SK-N-MC (cell line): ENCODE data around the gene DNAJC11.
A peak's percentile ranks its signal among the peaks of the same experiment; 100 is the strongest.
"Not testable (repeated sequence)": the region's sequence is repeated elsewhere in the genome, so short reads cannot be mapped to it uniquely, and the experiment has no call there.

ENCODE experiments used
- DNase-seq: peaks from one replicate; pipeline ENCODE4 v3.0.0-alpha.2; 2011; ENCODE audit warnings: low read depth, low spot score
- H3K27ac ChIP-seq: fragments of 200-600 bp; sonication (generic); 2 replicates; pipeline ENCODE4 v1.5.1; 2016; ENCODE audit warnings: mixed run types
- H3K36me3 ChIP-seq: fragments of 200-600 bp; sonication (generic); 2 replicates; pipeline ENCODE4 v1.6.1; 2017; ENCODE audit warnings: antibody characterized with exemption, low read length, mixed read lengths; ENCODE audit not compliant: insufficient read depth
- H3K4me3 ChIP-seq: fragments of 200-600 bp; sonication (generic); 2 replicates; pipeline ENCODE4 v1.5.1; 2016
- H3K9ac ChIP-seq: fragments of 200-600 bp; sonication (generic); 2 replicates; pipeline ENCODE4 v1.8.0; 2017; ENCODE audit warnings: mixed run types, mixed read lengths; ENCODE audit not compliant: insufficient read length
- H3K9me3 ChIP-seq: fragments of 200-600 bp; sonication (generic); 2 replicates; pipeline ENCODE4 v1.6.1; 2017; ENCODE audit warnings: low read depth, mild to moderate bottlenecking, antibody characterized with exemption, low read length, moderate library complexity, mixed read lengths
- EZH2 ChIP-seq: fragments of 200-600 bp; sonication (generic); IDR thresholded peaks from one replicate; pipeline ENCODE4 v1.6.1; 2017; ENCODE audit warnings: antibody characterized with exemption
- FOXP2 ChIP-seq: optimal IDR thresholded peaks from 2 replicates; pipeline ENCODE3; 2011; ENCODE audit warnings: mild to moderate bottlenecking, moderate library complexity; ENCODE audit not compliant: insufficient read depth; ENCODE audit errors: extremely low read length, control extremely low read depth
- POLR2AphosphoS5 ChIP-seq: IDR thresholded peaks from 2 replicates; pipeline ENCODE4 v1.6.1; 2012; ENCODE audit warnings: mild to moderate bottlenecking, low read depth, low read length, borderline replicate concordance

The DNAJC11 gene

GRCh38 chr1:6701437-6702153 is at the start of gene DNAJC11:
Gene DNAJC11, minus strand, starts transcription at chr1:6701816. Its CDS starts 16 bp downstream, at chr1:6701800.
- TF ChIP-seq FOXP2 (peak; percentile 85), POLR2AphosphoS5 (peak; percentile 77), EZH2 (no peak)
- peak within 1 kb of the TSS; percentile 58; the same call in 1 of the 2 replicates for H3K27ac ChIP-seq
- peak; percentile 18 for DNase-seq
- H3K9me3 ChIP-seq, result no peaks in the 10 kb centered on the region
- H3K36me3 ChIP-seq, result no peaks in the 10 kb centered on the region
- H3K4me3 ChIP-seq, result peak within 1 kb of the TSS; percentile 86
- H3K9ac ChIP-seq, result peak within 1 kb of the TSS; percentile 97

GRCh38 chr1:6750490-6750889 is 48.9 kb upstream of the DNAJC11 start:
- no peak for DNase-seq
- Histone ChIP-seq H3K27ac (no peak overlapping the region), H3K9me3 (no peaks in the 10 kb centered on the region), H3K9ac (no peak overlapping the region), H3K36me3 (no peaks in the 10 kb centered on the region), H3K4me3 (no peak overlapping the region)
- no peak for TF ChIP-seq EZH2
- TF ChIP-seq POLR2AphosphoS5, result no peak
- no peak for TF ChIP-seq FOXP2

GRCh38 chr1:6747674-6748073 is 46.1 kb upstream of the DNAJC11 start:
- no peaks in the 10 kb centered on the region for H3K36me3 ChIP-seq
- H3K27ac ChIP-seq, result no peak overlapping the region
- no peak overlapping the region for H3K4me3 ChIP-seq
- TF ChIP-seq FOXP2, result no peak
- TF ChIP-seq EZH2, result no peak
- no peak for TF ChIP-seq POLR2AphosphoS5
- no peaks in the 10 kb centered on the region for H3K9me3 ChIP-seq
- no peak overlapping the region for H3K9ac ChIP-seq
- no peak for DNase-seq

GRCh38 chr1:6745073-6745472 is 43.5 kb upstream of the DNAJC11 start:
- TF ChIP-seq EZH2 (no peak), POLR2AphosphoS5 (no peak), FOXP2 (no peak)
- no peaks in the 10 kb centered on the region for H3K9me3 ChIP-seq
- no peak overlapping the region for H3K9ac ChIP-seq
- no peak overlapping the region for H3K4me3 ChIP-seq
- no peak for DNase-seq
- H3K36me3 ChIP-seq, result no peaks in the 10 kb centered on the region
- no peak overlapping the region for H3K27ac ChIP-seq

GRCh38 chr1:6743189-6744101 is 41.8 kb upstream of the DNAJC11 start:
- Histone ChIP-seq H3K9ac (no peak overlapping the region), H3K9me3 (no peaks in the 10 kb centered on the region), H3K36me3 (no peaks in the 10 kb centered on the region), H3K27ac (no peak overlapping the region), H3K4me3 (no peak overlapping the region)
- no peak for DNase-seq
- no peak for TF ChIP-seq FOXP2

GRCh38 chr1:6742676-6743188 is 41.1 kb upstream of the DNAJC11 start:
- not testable (repeated sequence) for DNase-seq, H3K9ac ChIP-seq, H3K9me3 ChIP-seq, H3K4me3 ChIP-seq, H3K27ac ChIP-seq, H3K36me3 ChIP-seq

- Histone ChIP-seq H3K4me3 (no peak overlapping the region), H3K27ac (no peak overlapping the region), H3K36me3 (no peaks in the 10 kb centered on the region), H3K9ac (no peak overlapping the region), H3K9me3 (no peaks in the 10 kb centered on the region)
- DNase-seq, result no peak
- TF ChIP-seq POLR2AphosphoS5 (no peak), FOXP2 (no peak), EZH2 (no peak)
These were observed 37.5 kb upstream of the DNAJC11 start for GRCh38 chr1:6738987-6739676.

- Histone ChIP-seq H3K27ac (no peak overlapping the region), H3K4me3 (no peak overlapping the region), H3K9me3 (no peaks in the 10 kb centered on the region), H3K36me3 (no peaks in the 10 kb centered on the region), H3K9ac (no peak overlapping the region)
- no peak for TF ChIP-seq EZH2
- TF ChIP-seq FOXP2, result no peak
- no peak for TF ChIP-seq POLR2AphosphoS5
- no peak for DNase-seq
These were observed 31.3 kb upstream of the DNAJC11 start for GRCh38 chr1:6732942-6733341.
